ENCODE measurements around the gene DNAJC18. TPM values are rescaled to one million over a fixed set of nuclear protein-coding genes. Genes with fewer than 3 reads are reported as not detected.
A peak's percentile ranks its signal among the peaks of the same experiment; 100 is the strongest.

DNAJC18 gene
- total RNA-seq, 1 experiment from 2014 or later: 6.7 TPM

DNA sequence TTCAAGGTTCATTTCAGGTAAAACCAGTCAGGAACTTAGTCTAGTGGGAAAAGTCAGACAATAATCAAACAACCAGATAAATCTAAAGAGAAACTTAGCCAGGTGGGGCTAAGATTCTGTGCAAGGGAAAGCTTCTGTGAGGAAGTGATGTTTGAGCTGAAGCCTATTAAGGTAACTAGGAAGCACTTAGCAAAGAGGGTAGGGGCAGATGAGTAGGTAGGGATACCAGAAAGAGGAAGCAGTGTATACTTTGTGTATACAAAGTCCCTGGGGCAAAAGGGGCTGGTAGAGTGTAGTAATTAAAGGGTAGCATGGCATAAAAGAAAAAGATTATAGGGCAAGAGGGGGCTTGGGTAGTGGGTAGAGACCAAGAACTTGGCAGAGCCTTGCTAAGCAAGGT is 31.8 kb downstream of the DNAJC18 start:
- no peak for DNase-seq
- Mint-ChIP-seq H3K27ac (ENCODE audit: unreplicated experiment) (no peak overlapping the region), H3K36me3 (ENCODE audit: insufficient read depth, unreplicated experiment) (peaks cover 19% of the 10 kb centered on the region), H3K9me3 (ENCODE audit: low read depth, unreplicated experiment) (no peaks in the 10 kb centered on the region), H3K27me3 (ENCODE audit: unreplicated experiment) (peaks cover 10% of the 10 kb centered on the region), H3K4me1 (ENCODE audit: low read depth, unreplicated experiment) (peaks cover 24% of the 10 kb centered on the region), H3K4me3 (ENCODE audit: low read depth, unreplicated experiment) (no peak overlapping the region)
- intact Hi-C loops (cut with micrococcal nuclease; ENCODE audit: unreplicated experiment): no loop called here
- TF ChIP-seq, protein P1, sequence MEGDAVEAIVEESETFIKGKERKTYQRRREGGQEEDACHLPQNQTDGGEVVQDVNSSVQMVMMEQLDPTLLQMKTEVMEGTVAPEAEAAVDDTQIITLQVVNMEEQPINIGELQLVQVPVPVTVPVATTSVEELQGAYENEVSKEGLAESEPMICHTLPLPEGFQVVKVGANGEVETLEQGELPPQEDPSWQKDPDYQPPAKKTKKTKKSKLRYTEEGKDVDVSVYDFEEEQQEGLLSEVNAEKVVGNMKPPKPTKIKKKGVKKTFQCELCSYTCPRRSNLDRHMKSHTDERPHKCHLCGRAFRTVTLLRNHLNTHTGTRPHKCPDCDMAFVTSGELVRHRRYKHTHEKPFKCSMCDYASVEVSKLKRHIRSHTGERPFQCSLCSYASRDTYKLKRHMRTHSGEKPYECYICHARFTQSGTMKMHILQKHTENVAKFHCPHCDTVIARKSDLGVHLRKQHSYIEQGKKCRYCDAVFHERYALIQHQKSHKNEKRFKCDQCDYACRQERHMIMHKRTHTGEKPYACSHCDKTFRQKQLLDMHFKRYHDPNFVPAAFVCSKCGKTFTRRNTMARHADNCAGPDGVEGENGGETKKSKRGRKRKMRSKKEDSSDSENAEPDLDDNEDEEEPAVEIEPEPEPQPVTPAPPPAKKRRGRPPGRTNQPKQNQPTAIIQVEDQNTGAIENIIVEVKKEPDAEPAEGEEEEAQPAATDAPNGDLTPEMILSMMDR (IDR thresholded peaks at IDR 0.05; ENCODE audit: unreplicated experiment): no peak
- CTCF ChIA-PET: no interaction called here
- BruUV-seq (replicated peaks): no TSS peak

DNA sequence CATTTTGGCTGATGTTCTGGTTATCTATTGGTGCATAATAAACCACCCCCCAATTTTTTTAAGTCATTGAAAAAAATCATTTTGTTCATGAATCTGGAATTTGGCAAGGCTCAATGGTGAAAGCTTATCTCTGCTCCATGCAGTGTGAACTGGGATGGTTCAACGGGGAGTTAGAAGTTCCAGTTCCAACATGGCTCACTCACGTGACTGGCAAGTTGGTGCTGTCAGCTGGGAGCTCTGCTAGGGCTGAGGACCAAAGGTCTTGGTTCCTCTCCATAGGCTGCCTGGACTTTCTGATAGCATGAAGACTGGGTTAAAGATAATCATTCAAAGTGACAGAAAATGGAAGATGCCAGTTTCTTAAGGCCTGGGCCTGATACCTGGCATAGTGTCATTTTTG is 32.4 kb downstream of the DNAJC18 start:
- no TSS peak for BruUV-seq (replicated peaks)
- CTCF ChIA-PET: no interaction called here
- Mint-ChIP-seq H3K27ac (ENCODE audit: unreplicated experiment) (no peak overlapping the region), H3K4me1 (ENCODE audit: low read depth, unreplicated experiment) (peaks cover 26% of the 10 kb centered on the region), H3K4me3 (ENCODE audit: low read depth, unreplicated experiment) (no peak overlapping the region), H3K27me3 (ENCODE audit: unreplicated experiment) (peaks cover 4% of the 10 kb centered on the region), H3K36me3 (ENCODE audit: insufficient read depth, unreplicated experiment) (peaks cover 19% of the 10 kb centered on the region), H3K9me3 (ENCODE audit: low read depth, unreplicated experiment) (no peaks in the 10 kb centered on the region)
- intact Hi-C loops (cut with micrococcal nuclease; ENCODE audit: unreplicated experiment): no loop called here
- no peak for DNase-seq
- TF ChIP-seq, protein P1 (IDR thresholded peaks at IDR 0.05; ENCODE audit: unreplicated experiment): no peak

DNA sequence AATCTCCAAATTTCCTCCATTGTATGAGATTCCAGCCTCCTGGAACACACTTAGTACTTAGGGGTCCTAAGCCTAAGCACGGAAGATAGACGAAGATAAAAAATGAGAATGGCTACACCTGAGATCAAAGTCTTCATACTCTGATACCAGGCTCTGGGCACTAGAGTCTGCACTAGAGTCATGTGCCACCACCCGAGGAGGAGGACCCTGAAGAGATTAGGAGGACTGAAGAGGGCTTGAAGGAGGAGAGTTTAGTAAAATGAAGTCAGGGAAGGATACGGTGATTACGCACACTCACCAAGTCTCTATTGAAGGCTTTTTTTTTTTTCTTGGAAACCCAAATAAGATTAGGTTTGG is 34.9 kb downstream of the DNAJC18 start:
- H3K36me3 Mint-ChIP-seq (ENCODE audit: insufficient read depth, unreplicated experiment): peaks cover 22% of the 10 kb centered on the region
- H3K9me3 Mint-ChIP-seq (ENCODE audit: low read depth, unreplicated experiment): no peaks in the 10 kb centered on the region
- CTCF ChIA-PET: no interaction called here
- peaks cover 26% of the 10 kb centered on the region for H3K4me1 Mint-ChIP-seq (ENCODE audit: low read depth, unreplicated experiment)
- peak overlapping the region; percentile 100 for H3K27ac Mint-ChIP-seq (ENCODE audit: unreplicated experiment)
- BruUV-seq (replicated peaks): no TSS peak
- peak overlapping the region; percentile 98 for H3K4me3 Mint-ChIP-seq (ENCODE audit: low read depth, unreplicated experiment)
- DNase-seq: no peak
- TF ChIP-seq, protein P1 (IDR thresholded peaks at IDR 0.05; ENCODE audit: unreplicated experiment): no peak
- intact Hi-C loops (cut with micrococcal nuclease; ENCODE audit: unreplicated experiment): no loop called here
- H3K27me3 Mint-ChIP-seq (ENCODE audit: unreplicated experiment): no peaks in the 10 kb centered on the region

DNA sequence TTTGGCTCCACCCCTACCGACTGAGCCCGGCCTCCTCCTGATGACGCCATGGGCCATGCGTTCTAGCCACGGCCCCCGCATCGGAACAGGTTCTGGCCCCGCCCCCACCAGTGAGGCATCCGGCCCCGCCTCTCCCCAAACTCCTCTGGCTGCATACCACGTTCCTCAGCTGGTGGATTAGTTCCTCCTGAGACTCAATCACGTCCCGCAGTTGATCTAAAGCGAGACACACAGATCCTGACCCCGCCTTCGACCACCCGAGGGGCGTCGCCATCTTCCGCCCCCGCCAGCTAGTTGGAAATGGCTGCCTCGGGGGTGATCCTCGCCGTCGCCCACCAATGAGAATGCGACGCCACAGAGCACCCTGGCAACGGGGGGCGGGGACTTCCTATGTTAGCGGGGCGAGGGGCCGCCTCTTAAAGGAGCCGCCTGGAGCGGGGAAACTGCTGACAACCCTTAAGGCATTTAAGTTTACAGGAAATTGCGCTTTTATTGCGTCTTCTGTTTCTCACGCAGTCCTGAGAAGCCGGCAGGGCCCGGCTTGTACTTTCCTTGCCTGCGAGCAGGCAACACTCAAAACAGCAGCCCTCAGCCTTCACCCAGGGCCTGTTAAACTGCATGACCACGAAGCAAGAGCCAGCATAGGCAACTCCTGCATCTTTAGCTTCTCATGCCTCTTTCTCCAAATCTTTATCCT is 35.4 kb downstream of the DNAJC18 start, which contains the start of gene SPATA24:
Gene SPATA24, minus strand, starts transcription at position 303 of the 697 bp plus-strand sequence. Its CDS starts 29 bp downstream, at position 274.
- intact Hi-C loops (cut with micrococcal nuclease; ENCODE audit: unreplicated experiment): no loop called here

More for the DNA sequence above, 35.4 kb downstream of the DNAJC18 start, which contains the start of gene SPATA24:
- Mint-ChIP-seq H3K27ac (ENCODE audit: unreplicated experiment) (peak within 1 kb of the TSS; percentile 100), H3K9me3 (ENCODE audit: low read depth, unreplicated experiment) (no peaks in the 10 kb centered on the region), H3K36me3 (ENCODE audit: insufficient read depth, unreplicated experiment) (peaks cover 23% of the 10 kb centered on the region), H3K4me1 (ENCODE audit: low read depth, unreplicated experiment) (peaks cover 26% of the 10 kb centered on the region), H3K4me3 (ENCODE audit: low read depth, unreplicated experiment) (peak within 1 kb of the TSS; percentile 98), H3K27me3 (ENCODE audit: unreplicated experiment) (no peaks in the 10 kb centered on the region)
- TF ChIP-seq, protein P1 (IDR thresholded peaks at IDR 0.05; ENCODE audit: unreplicated experiment): no peak
- DNase-seq: peak; percentile 99
- no TSS peak for BruUV-seq (replicated peaks)
- CTCF ChIA-PET: interaction anchor here (0.6 to 0.9 kb wide), 4 partner anchors 34 to 626 kb away, joined by 3 read pairs; no protein-coding TSS in a partner anchor
